Activated CD8-positive, alpha-beta memory T cell treated with anti-CD3 and anti-CD28 coated beads, Interleukin-2, amount 50 U/mL, for 1 hour (primary cell): Measurements from ENCODE around the gene SMYD5.

Experiments
- DNase-seq: peaks from one replicate; pipeline ENCODE4 v3.0.0-alpha.2; 2020; ENCODE audit errors: extremely low read depth

SMYD5 gene

DNA sequence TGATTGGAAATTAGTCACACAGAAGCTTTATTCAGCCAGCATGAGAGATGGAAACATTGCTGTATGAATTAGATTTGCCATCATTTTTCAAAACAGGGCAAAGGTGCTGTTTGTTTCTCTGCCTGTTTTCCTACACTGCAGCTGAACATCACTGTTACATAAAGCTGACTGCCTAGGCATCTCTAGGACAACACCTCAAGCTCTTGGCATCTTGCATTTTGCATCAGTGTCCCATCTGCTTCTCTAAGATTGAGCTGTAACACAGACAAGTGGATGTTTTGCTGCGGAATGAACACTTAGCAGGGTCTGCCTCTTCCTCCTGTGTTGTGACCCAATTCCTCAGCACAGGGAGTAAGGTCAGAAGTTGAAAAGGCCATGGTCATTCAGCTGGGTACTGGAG is 24.9 kb downstream of the SMYD5 start:
- DNase-seq, result no peak

DNA sequence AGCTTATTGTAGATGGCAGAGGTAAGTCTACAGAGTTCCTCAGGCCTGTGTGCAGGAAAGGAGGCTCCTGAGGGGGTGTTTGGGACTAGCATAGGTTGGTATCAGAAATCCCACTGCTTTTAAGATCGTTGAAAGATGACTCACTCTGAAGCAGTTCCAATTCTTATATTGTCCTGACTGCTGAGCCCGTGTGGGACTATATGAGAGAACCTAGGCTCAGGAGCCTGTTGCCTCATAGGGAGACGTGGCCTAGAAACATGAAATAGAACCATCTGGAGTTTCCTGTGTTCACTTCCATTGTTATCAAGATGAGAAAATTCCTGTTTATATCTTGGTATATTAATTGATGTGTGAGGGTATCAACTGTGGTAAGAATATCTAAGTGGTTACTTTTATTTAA is 25.7 kb downstream of the SMYD5 start:
- DNase-seq, result no peak

DNA sequence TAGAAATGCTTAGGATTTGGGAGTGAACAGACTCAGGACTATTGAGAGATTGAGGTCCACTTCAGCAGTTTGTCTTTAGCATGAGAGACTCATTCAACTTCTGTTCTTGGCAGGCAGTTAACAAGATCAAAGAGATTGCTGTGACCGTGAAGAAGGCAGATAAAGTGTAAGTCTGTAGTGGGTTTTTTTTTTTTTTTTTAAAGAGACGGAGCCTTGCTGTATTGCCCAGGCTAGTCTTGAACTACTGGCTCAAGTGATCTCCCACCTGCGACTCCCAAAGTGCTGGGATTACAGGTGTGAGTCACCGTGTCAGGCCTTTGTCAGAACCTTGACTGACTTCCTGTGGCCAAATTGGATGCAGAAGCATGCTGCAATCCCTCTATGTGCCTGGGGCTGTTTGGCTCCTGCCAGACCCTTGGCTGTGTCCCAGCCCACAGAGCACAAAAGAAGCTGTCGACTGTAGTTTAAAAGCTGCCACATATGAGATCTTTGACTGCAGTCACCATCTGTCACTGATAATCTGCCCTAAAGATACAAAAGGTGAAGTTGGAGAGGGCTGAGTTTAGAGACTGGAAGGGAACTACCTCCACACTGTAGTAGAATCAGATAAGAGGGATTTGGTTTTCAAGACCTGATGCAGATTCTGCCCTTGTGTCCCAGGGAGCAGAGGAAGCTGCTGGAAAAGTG is 30.0 kb downstream of the SMYD5 start:
- DNase-seq, result no peak

DNA sequence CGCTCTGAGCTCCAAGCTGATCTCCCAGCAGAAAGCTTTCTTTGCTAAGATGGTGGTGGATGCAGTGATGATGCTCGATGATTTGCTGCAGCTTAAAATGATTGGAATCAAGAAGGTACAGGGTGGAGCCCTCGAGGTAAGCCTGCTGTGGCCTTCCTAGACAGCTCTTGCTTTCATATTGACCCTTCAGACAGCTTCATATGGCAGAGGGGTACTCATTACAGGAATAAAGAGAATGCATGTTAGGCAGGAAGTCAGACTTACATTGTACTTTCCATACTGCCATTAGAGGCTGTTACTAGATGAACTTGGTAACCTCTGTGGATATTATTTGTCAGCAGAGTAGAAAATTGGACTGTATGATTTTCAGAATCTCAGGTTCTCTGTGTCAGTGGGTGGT is 30.5 kb downstream of the SMYD5 start:
- DNase-seq, result no peak

DNA sequence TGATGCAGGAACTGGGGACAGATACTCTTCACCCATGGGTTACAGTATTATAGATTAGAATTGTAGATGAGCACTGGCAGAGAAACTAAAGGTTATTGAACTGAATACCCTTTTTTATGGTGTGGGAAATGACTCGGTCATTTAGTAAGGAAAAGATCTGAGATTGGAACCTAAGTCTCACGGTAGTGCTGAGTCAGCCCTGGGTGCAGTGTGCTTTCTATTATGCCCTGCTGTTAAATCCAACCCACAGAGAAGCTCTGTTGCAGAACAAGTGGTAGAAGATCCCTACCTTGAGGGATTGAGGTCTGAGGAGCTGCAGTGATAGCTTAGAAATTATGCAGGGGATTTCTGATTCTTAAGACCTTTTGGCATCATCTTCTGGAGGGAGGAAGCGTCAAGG is 32.8 kb downstream of the SMYD5 start:
- DNase-seq, result no peak

DNA sequence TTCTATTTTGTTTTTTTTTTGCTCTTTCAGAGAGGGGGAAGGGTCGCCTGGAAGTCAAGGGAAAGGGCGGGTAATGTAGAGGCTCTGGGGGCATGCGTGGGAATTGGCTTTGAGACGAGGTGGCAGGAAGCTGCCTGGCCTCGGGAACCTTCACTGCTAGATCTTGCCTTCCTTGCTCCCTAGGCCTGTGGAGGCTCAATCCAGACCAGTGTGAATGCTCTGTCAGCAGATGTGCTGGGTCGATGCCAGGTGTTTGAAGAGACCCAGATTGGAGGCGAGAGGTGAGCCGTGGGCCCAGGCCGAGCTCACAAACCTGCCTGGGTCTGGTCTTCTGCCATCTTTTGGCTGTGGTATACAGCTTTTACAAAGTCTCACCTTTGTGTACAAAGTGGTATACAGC is 35.6 kb downstream of the SMYD5 start:
- DNase-seq, result no peak

DNA sequence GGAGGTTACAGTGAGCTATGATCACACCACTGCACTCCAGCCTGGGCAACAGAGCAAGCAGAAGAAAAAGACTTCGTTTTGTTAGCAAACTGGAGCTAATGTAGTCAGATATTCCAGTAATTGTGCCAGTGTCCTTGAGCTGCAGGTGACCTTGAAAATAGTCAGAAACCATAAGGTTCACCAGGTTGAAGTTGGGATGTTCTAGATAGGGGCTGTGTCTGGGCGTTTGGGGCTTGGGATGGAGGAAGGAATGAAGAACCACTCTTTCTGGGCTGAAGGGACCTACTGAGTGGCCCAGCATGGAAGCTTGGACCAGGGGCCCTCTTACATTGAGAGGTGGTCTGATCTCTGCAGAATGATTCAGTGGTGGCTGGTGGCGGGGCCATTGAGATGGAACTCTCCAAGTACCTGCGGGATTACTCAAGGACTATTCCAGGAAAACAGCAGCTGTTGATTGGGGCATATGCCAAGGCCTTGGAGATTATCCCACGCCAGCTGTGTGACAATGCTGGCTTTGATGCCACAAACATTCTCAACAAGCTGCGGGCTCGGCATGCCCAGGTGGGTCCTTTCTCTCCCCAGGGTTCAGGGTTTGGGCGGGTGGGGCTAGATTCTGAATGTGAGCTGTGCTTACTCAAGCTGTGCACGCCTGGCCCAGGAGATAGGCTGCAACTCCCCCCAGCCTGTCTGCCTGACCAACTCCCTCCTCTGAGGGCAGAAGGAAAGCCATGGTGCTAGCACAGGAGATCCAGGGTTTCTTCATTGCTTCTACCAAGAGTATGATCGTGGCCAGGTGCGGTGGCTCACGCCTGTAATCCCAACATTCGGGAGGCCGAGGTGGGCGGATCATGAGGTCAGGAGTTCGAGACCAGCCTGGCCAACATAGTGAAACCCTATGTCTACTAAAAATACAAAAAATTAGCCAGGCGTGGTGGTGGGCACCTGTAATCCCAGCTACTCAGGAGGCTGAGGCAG is 37.1 kb downstream of the SMYD5 start:
- DNase-seq, result no peak

DNA sequence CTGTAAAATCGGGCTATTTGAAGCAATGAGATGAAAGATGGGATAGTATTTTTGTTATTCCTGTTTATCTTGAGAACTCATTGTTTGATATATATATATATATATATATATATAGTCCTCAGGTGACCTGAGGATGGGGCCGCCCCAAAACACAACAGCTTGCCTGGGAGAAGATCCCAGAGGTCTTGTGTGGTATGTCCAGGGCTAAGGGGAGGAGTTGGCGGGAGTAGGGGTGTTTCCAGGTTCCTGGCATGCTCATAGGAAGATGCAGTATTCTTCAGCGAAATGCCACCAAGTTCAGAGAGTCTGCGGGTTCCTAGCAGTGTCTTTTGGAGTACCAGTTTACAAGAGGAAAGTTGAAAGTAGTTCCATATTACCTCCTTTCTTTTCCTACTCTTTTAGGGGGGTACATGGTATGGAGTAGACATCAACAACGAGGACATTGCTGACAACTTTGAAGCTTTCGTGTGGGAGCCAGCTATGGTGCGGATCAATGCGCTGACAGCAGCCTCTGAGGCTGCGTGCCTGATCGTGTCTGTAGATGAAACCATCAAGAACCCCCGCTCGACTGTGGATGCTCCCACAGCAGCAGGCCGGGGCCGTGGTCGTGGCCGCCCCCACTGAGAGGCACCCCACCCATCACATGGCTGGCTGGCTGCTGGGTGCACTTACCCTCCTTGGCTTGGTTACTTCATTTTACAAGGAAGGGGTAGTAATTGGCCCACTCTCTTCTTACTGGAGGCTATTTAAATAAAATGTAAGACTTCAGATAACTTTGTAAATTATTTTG is 38.4 kb downstream of the SMYD5 start:
- no peak for DNase-seq

DNA sequence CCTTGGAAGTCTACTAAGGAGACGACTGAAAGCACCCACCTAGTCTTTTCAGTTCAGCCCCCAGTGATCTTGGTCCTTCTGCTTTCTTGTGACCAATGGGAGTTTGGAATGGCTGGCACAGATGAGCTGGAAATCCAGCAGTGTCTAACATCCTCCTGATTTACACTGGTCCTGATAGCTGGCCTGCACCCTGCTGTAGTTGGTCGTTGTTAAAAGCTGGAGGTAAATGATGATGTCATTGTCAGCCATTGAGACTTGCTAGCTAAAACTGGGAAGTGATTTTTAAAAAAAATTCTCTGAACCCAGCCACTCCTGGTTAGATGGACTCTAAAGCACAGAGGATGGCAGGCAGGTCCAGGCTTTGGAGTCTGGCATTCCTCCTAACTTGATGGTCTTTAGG is 39.4 kb downstream of the SMYD5 start:
- DNase-seq, result no peak

DNA sequence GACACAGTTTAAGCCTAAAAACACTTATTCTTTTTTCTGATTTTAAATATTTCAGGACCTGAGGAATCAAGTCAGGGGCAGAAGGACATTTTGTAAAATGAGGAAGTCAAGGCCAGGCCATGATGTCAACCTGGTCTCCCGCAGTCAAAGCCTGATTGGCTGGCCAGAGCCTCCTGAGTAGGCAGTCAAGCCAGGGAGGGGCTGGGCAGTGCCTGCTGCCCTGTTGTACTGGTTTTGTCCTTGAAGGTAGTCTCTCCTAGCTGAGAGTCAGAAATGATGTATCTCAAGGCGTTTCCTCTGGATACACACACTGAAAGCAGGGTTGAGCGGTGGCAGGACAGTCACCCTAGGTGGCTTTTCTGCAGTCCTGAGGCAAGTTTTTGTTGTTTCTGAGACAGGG is 39.9 kb downstream of the SMYD5 start:
- DNase-seq, result no peak

DNA sequence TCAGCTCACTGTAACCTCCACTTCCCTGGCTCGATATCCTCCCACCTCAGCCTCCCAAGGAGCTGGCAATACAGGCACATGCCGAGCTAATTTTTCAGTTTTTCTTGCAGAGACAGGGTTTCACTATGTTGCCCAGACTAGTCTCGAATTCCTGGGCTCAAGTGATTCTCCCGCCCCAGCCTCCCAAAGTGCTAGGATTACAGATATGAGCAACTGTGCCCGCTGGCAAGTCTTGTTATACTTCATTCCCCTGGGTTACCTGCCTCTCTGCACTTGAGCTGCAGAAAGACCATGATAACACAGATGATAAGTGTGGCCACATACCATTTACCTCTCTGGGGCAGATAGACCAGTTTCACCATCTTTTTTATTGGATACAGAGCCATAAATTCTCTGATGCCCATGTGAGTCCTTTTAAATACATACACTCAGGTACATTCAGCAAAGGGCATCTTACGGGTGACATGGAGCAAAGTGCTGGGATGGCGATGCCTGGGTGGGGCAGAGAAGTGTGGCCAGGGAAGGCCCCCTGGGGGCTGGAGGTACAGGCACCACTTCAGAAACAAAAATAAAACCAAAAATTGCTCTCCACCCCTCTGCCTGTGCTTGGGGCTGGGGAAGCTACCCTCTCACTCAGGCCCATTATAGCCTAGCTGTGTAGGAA is 40.4 kb downstream of the SMYD5 start:
- DNase-seq, result no peak

DNA sequence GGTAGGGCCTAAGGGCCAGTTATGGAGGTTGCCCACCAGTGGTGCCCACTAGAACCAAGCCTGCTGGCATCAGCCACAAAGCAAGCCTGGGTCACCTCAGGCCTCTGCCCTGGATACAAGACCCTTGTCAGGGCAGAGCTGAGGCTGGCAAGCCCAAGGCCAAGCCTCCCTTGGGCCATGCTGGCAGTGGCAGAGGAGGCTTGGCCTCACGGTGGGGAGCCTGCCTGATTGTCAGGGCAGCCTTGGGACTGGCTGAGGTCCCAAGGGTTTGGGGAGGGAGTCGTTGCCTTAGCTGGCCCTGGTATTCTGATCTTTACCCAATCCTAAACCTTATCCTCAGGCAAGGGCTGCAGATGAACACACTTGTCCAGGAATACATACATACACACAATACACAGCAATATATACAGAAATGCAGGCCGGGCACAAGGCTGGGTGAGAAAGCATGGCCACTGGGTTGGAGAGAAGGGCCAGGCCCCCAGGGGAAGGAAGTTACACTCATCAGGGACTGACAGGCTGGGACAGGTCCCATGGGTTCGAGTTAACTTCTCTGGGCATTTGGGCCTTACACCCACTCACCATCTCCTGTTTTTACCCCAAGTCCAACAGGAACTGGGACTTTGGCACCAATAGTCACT is 41.1 kb downstream of the SMYD5 start:
- no peak for DNase-seq

DNA sequence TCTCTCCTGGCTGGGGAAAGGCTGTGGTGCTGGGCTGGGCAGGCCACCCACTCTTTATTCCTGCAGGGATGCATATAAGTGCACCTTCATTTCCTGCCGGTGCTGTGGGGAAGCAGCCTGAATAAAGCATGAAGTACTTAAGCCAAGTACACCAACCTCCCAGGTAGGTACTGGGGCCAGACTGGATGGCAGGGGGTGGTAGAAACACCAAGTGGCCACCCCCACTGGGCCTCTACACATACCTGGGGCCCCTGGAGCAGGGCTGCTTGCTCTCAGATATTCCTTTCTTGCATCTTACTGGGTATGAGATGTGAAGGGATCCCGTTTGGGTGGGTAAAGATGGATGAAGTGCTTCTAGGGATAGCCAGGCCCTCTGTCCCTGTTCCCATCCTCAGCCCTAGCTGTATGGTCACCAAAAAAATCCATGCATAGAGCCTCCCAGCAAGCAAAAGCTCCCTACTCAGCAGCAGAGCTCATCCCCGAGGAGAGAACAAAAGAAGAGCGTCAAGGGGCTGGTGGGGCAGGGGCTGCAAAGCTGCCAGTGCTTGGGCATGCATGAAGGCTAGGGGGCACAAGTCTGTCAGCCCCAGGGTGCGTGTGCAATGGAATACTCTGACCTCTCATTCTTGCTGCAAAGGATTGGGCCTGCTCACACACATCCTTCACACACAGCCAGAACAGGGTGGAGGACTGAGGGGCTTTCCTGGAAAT is 42.0 kb downstream of the SMYD5 start:
- DNase-seq, result no peak

DNA sequence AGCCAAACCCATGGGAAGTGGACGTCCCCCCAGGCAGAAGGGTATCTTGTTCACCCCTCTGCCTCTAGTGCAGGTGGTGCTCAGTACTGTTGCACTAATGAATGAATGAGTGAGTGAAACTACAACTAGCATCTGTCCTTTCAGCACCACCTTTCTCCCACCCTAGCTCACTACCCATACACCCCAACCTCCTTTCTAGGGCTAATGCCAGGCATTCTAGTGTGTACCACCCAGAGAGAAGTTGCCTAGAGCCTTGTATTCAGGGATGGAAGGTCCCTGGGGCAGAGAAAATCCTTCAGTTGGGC is 42.5 kb downstream of the SMYD5 start:
- no peak for DNase-seq

DNA sequence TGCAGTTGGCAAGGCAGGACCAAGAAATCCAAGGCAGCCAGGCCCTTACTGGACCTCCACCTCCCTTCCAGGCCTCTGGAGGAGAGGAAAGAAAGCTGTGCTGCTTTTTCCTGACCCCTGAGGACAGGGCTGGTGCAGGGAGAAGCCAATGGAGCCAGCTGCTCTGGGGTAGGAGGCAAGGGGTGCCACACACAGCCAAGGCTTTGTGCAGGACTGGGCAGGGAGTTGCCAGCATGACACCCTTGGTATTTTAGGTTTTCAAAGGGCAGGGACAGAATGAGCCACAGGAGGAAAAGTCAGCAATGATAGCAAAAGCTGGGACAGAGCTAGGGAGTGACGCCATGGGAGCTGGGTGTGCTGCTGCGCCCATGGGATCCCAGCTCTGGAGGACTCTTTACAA is 43.0 kb downstream of the SMYD5 start:
- DNase-seq, result no peak

DNA sequence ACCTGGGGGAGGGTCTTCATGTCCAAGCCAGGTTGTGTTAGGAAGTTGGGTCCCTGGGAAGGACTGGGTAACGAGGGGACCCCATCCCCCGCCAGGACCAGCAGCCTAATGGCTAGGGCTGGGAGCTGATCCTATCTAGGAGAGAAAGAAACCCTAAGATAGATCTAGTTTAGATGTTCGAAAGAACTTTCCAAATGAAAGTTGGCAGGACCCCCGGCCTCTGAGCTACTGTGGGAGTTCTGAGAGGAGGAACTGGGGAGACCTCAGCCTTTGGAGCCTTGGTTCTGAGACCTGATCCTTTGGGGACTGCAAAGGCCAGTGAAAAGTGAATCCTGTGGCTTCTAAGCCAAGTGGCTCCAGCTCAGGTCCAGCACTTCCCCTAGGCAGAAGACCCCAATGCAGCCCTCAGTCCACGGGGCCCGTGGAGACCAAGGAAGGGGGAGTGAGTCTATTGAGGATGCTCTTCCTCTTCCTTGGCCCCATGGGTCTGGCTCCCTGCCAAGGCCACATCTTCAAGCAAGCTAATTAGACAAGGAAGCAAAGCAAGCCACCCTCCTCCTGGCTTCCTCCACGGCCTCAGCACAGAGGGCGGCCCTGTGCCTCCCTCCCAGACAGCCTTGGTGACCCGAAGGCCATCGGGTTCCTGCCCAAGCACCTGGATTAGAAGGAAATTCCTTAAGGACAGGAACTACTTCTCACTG is 43.5 kb downstream of the SMYD5 start:
- DNase-seq, result no peak

DNA sequence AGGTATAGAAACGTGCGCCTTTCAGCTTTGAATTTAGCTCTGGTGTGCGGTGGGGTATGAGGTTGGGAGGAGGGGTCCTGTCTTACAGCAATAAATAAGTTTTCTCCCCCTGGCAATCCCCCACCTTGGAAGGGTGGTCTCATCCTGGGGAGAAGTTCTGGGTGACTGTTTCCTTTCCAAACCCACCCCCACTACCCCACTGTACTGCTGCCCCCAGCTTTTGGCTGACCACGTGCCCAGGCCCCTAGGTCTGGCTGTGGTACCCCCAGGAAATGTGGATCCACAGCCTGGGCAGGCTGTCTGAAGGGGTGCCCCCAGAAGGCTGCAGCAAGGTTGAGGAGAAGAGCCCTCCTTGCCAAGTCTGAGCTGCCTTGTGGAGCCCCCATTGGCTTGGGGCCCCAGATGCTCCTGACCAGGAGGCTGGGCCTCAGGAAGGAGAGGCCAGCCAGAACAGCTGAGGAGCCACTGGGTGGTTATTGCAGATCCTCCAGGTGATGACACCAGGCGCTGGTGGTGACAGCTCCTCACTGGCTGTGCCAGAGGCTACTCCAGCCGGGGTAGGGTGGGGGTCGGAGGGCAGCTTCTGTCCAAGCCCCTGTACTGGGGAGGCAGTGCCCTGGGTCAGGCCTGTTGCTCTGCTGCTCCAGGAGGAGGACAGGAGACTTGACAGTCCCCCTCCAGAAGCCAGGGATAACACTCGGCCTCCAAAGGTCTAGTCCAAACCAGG is 44.3 kb downstream of the SMYD5 start:
- DNase-seq, result no peak

DNA sequence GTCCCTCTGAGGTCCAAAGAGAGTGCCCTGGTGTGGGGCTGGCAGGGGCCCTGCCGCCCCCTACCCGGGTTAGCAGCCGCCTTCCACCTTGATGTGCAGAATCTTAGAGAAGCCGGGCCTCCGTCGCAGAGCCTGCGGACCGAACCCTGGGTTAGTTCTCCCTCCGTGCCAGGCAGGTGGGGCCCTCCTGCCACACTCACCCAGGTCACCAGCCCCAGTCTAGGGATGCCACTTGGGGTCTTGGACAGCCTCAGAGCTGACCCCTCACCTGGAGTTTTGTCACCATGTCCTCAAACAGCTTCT is 44.8 kb downstream of the SMYD5 start:
- DNase-seq, result no peak

DNA sequence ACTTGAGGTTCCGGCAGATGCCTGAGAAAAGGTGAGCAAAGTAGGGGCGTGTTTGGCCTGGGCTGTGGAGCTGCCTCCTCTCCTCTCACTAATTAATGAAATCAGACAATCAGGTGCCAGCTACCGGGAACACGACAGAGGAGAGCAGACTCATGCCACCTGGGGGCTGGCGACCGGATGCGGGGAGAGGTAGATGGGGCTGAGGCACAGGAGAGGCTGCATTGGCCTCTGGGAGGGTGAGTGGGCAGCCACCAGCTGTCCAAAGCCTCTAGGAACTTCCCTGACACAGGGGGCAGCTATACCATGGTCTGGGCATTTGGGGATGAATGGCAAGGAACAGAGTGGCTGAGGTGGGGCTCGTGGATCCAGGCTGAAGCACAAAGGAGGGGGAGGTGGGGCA is 45.2 kb downstream of the SMYD5 start:
- DNase-seq, result no peak
